HCT116 (cell line): ENCODE results near the gene IRGC. TPM values are rescaled to one million over a fixed set of nuclear protein-coding genes. Genes with fewer than 3 reads are reported as not detected.
A peak's percentile ranks its signal among the peaks of the same experiment; 100 is the strongest.

Experiments used
- ATAC-seq: fragments of 200-7000 bp; cut with Tn5 transposase; 2 replicates; pipeline ENCODE4 v1.9.1; 2020; ENCODE audit warnings: mild to moderate bottlenecking, moderate library complexity
- BruUV-seq: library from RNA; stranded (reverse); fragments of 400-500 nt; replicated peaks from 2 replicates; lab custom pipeline; 2021; lab: Mats Ljungman, UMichigan
- CTCF ChIA-PET: fragments of 300-600 bp; sonication (Branson Sonifier 250); formaldehyde crosslinking; loops from one replicate; lab custom pipeline; 2021; ENCODE audit warnings: antibody characterized with exemption; lab: Charles Lee
- POLR2A ChIA-PET: fragments of 300-600, 350-600 bp; sonication (Branson Sonifier 250); formaldehyde crosslinking; loops from one replicate; lab custom pipeline; 2021; ENCODE audit warnings: antibody characterized with exemption; lab: Charles Lee
- RAD21 ChIA-PET, 2 experiments: fragments of 300-600 bp; sonication (Branson Sonifier 250); formaldehyde crosslinking; loops; one replicate each; lab custom pipeline; 2023; ENCODE audit warnings: low total read pairs in 2 of 2; ENCODE audit not compliant: uncharacterized antibody in 2 of 2, unreplicated experiment in 2 of 2, low non-redundant PET in 1 of 2; lab: Charles Lee
- DNase-seq: peaks from one replicate; pipeline ENCODE4 v3.0.0-alpha.2; 2010; ENCODE audit warnings: low read depth, low spot score
- H2AFZ ChIP-seq: fragments of 200-600 bp; shearing (Covaris generic), sonication (generic); 2 replicates; pipeline ENCODE4 v1.6.1; 2017; ENCODE audit warnings: low read depth, mixed run types, mixed read lengths, antibody characterized with exemption, low read length; ENCODE audit not compliant: poor library complexity, severe bottlenecking
- H3K27ac ChIP-seq: 2 replicates; pipeline ENCODE4 v1.5.1; 2012; ENCODE audit warnings: low read depth, low read length
- H3K27me3 ChIP-seq: fragments of 200-600 bp; sonication (generic); 2 replicates; pipeline ENCODE4 v1.6.1; 2016; ENCODE audit warnings: mixed run types, low read length, mixed read lengths; ENCODE audit not compliant: insufficient read depth
- H3K36me3 ChIP-seq, 2 experiments: fragments of 200-500 bp in 1 of 2; fragments of 200-600 bp in 1 of 2; sonication (Bioruptor generic) in 1 of 2; sonication (generic) in 1 of 2; 2 replicates each; pipeline versions ENCODE4 v1.5.1 to v1.6.1; 2014 to 2016; ENCODE audit warnings: low read length in 2 of 2, inconsistent platforms in 1 of 2, mixed read lengths in 1 of 2, mixed run types in 1 of 2; ENCODE audit not compliant: insufficient read depth in 2 of 2, control insufficient read depth in 1 of 2
- H3K4me1 ChIP-seq, 2 experiments: fragments of 200-600 bp in 1 of 2; sonication (generic) in 1 of 2; 2 replicates each; pipeline versions ENCODE4 v1.5.1 to v1.6.1; 2012 to 2017; ENCODE audit warnings: low read length in 2 of 2, inconsistent platforms in 1 of 2, mild to moderate bottlenecking in 1 of 2, mixed read lengths in 1 of 2, mixed run types in 1 of 2, moderate library complexity in 1 of 2; ENCODE audit not compliant: insufficient read depth in 2 of 2, control insufficient read depth in 1 of 2
- H3K4me2 ChIP-seq: fragments of 200-600 bp; sonication (generic); 2 replicates; pipeline ENCODE4 v1.6.1; 2017; ENCODE audit warnings: mixed run types, low read length, mixed read lengths
- H3K4me3 ChIP-seq, 2 experiments: fragments of 200-600 bp in 1 of 2; sonication (generic) in 1 of 2; replicated peaks in 1 of 2; 2 replicates each; pipeline ENCODE4 v1.5.1; 2011 to 2016; ENCODE audit warnings: low read length in 2 of 2, control low read depth in 1 of 2, low read depth in 1 of 2, mild to moderate bottlenecking in 1 of 2, mixed read lengths in 1 of 2, mixed run types in 1 of 2
- H3K79me2 ChIP-seq: fragments of 200-600 bp; sonication (generic); 2 replicates; pipeline ENCODE4 v1.6.1; 2017; ENCODE audit warnings: mild to moderate bottlenecking, mixed run types, low read length, moderate library complexity, mixed read lengths; ENCODE audit not compliant: insufficient read depth
- H3K9ac ChIP-seq: fragments of 200-600 bp; sonication (generic); 2 replicates; pipeline ENCODE4 v1.6.1; 2016; ENCODE audit warnings: low read length, mixed read lengths
- H3K9me2 ChIP-seq: fragments of 200-600 bp; sonication (generic), shearing (Covaris generic); 2 replicates; pipeline ENCODE4 v1.6.1; 2017; ENCODE audit warnings: mixed run types, mild to moderate bottlenecking, moderate library complexity; ENCODE audit not compliant: insufficient read depth
- H3K9me3 ChIP-seq, 2 experiments: fragments of 200-500 bp in 1 of 2; fragments of 200-600 bp in 1 of 2; sonication (Bioruptor generic) in 1 of 2; sonication (generic) in 1 of 2; 2 replicates each; pipeline ENCODE4 v1.6.1; 2014 to 2017; ENCODE audit warnings: low read length in 2 of 2, mixed read lengths in 2 of 2, inconsistent platforms in 1 of 2, low read depth in 1 of 2, mild to moderate bottlenecking in 1 of 2, mixed run types in 1 of 2, moderate library complexity in 1 of 2; ENCODE audit not compliant: control insufficient read depth in 1 of 2, insufficient read depth in 1 of 2
- H4K20me1 ChIP-seq: fragments of 200-600 bp; sonication (generic), shearing (Covaris generic); 2 replicates; pipeline ENCODE4 v1.6.1; 2017; ENCODE audit warnings: mixed run types, mild to moderate bottlenecking, moderate library complexity; ENCODE audit not compliant: insufficient read depth
- CBX3 ChIP-seq: IDR thresholded peaks from 2 replicates; pipeline ENCODE4 v1.6.1; 2012; ENCODE audit warnings: low read depth
- EGR1 ChIP-seq: IDR thresholded peaks from 2 replicates; pipeline ENCODE4 v1.6.1; 2012; ENCODE audit warnings: low read depth
- ELF1 ChIP-seq: IDR thresholded peaks from 2 replicates; pipeline ENCODE4 v1.6.1; 2012; ENCODE audit warnings: low read depth, borderline replicate concordance
- EZH2 ChIP-seq: fragments of 200-600 bp; sonication (generic); IDR thresholded peaks from 2 replicates; pipeline ENCODE4 v1.6.1; 2017; ENCODE audit warnings: antibody characterized with exemption, mixed run types
- JUND ChIP-seq: IDR thresholded peaks from 2 replicates; pipeline ENCODE4 v1.6.1; 2012
- POLR2A ChIP-seq: IDR thresholded peaks from 2 replicates; pipeline ENCODE4 v1.7.0; 2011; ENCODE audit warnings: borderline replicate concordance; ENCODE audit not compliant: insufficient read depth, insufficient read length; ENCODE audit errors: extremely low read depth
- POLR2AphosphoS5 ChIP-seq: IDR thresholded peaks from 2 replicates; pipeline ENCODE4 v1.6.1; 2011; ENCODE audit warnings: mild to moderate bottlenecking, low read depth, low read length, moderate library complexity
- RAD21 ChIP-seq: IDR thresholded peaks from 2 replicates; pipeline ENCODE4 v1.6.1; 2012; ENCODE audit warnings: low read depth, mild to moderate bottlenecking
- SIN3A ChIP-seq: IDR thresholded peaks from 2 replicates; pipeline ENCODE4 v1.6.1; 2012; ENCODE audit warnings: low read depth
- YY1 ChIP-seq: IDR thresholded peaks from 2 replicates; pipeline ENCODE4 v1.6.1; 2011; ENCODE audit warnings: low read length, low read depth, moderate library complexity, mild to moderate bottlenecking; ENCODE audit not compliant: insufficient replicate concordance; ENCODE audit errors: extremely low read depth
- ZFX ChIP-seq: fragments of 450-650 bp; IDR thresholded peaks from 2 replicates; pipeline ENCODE4 v1.6.1; 2017
- ZNF274 ChIP-seq: fragments of 200-500 bp; sonication (Bioruptor generic); IDR thresholded peaks from 2 replicates; pipeline ENCODE4 v1.6.1; 2014; ENCODE audit warnings: mild to moderate bottlenecking, low read depth, low read length, inconsistent platforms
- intact Hi-C: fragments of 100-400 bp; cut with micrococcal nuclease; formaldehyde crosslinking; loops from 2 replicates; pipeline ENCODE4 v1.10.0; 2022
- total RNA-seq: library from RNA; stranded (reverse); gene quantifications from one replicate; pipeline ENCODE4 v1.2.1, GENCODE V29; 2021; ENCODE audit not compliant: unreplicated experiment
- TF ChIP-seq, protein P1 (sequence below): IDR thresholded peaks from 2 replicates; pipeline ENCODE4 v1.6.1; 2012
- TF ChIP-seq, protein P2 (sequence below), 3 experiments: fragments of 200-600 bp in 1 of 3; sonication (generic) in 1 of 3; IDR thresholded peaks in 2 of 3; conservative IDR thresholded peaks in 1 of 3; 2 replicates each; pipeline ENCODE4 v1.5.1; 2012 to 2017; ENCODE audit warnings: low read depth in 2 of 3, low read length in 2 of 3, antibody characterized with exemption in 1 of 3, borderline replicate concordance in 1 of 3, control low read depth in 1 of 3, mild to moderate bottlenecking in 1 of 3, mixed read lengths in 1 of 3, mixed run types in 1 of 3, moderate library complexity in 1 of 3; ENCODE audit not compliant: insufficient read depth in 1 of 3
- TF ChIP-seq, protein P3 (sequence below): IDR thresholded peaks from 2 replicates; pipeline ENCODE4 v1.6.1; 2012

IRGC gene
- total RNA-seq, 1 experiment from 2014 or later: not detected

DNA sequence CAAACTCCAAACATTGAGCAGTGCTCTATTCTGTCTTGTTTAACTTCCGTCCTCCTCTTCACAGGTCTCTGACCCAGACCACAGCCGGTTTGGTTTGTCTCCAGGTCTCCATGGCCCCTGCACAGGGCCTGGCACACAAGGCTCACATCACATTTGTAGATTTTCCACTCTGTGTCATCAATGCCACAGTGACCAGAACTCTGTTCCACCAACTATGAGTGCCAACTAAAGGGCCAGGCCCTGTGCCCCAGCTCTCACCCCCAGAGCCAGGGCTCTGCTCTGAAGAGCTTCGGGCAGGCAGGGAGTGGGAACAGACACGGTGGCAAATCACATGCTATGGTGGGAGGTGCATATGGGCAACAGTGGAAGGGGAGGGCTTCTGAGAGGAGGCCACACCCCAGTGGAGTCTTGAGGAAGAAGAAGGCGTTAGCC lies 22.9 kb downstream of the IRGC start:
- H3K27me3 ChIP-seq: no peaks in the 10 kb centered on the region
- H3K9me3 ChIP-seq: no peaks in the 10 kb centered on the region
- no TSS peak for BruUV-seq
- DNase-seq (no peak), ATAC-seq (peak; percentile 81)
- intact Hi-C loops: no loop called here
- peaks cover 20 to 26% of the 10 kb centered on the region in 2 experiments for H3K4me1 ChIP-seq
- no peaks in the 10 kb centered on the region for H3K9me2 ChIP-seq
- peak overlapping the region; percentile 11 for H3K4me2 ChIP-seq
- no peaks in the 10 kb centered on the region; the same call in 1 of the 2 replicates for H3K79me2 ChIP-seq
- no peak overlapping the region for H2AFZ ChIP-seq
- H3K27ac ChIP-seq: peak overlapping the region; percentile 43; the same call in 1 of the 2 replicates
- CTCF ChIA-PET: no interaction called here
- RAD21 ChIA-PET: no interaction called here
- no peak for TF ChIP-seq JUND
- TF ChIP-seq YY1: no peak
- no peak for TF ChIP-seq SIN3A
- TF ChIP-seq RAD21: no peak
- TF ChIP-seq, protein P1, sequence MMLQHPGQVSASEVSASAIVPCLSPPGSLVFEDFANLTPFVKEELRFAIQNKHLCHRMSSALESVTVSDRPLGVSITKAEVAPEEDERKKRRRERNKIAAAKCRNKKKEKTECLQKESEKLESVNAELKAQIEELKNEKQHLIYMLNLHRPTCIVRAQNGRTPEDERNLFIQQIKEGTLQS: no peak
- TF ChIP-seq POLR2A: no peak
- TF ChIP-seq, protein P2, sequence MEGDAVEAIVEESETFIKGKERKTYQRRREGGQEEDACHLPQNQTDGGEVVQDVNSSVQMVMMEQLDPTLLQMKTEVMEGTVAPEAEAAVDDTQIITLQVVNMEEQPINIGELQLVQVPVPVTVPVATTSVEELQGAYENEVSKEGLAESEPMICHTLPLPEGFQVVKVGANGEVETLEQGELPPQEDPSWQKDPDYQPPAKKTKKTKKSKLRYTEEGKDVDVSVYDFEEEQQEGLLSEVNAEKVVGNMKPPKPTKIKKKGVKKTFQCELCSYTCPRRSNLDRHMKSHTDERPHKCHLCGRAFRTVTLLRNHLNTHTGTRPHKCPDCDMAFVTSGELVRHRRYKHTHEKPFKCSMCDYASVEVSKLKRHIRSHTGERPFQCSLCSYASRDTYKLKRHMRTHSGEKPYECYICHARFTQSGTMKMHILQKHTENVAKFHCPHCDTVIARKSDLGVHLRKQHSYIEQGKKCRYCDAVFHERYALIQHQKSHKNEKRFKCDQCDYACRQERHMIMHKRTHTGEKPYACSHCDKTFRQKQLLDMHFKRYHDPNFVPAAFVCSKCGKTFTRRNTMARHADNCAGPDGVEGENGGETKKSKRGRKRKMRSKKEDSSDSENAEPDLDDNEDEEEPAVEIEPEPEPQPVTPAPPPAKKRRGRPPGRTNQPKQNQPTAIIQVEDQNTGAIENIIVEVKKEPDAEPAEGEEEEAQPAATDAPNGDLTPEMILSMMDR (IDR thresholded peaks at IDR 0.05 in 2 of 3, conservative IDR thresholded peaks at IDR 0.05 in 1 of 3; ENCODE audit: borderline replicate concordance in 1 of 3, insufficient read depth in 1 of 3, low read depth in 2 of 3, low read length in 2 of 3): no peak
- TF ChIP-seq CBX3: no peak
- no peak for TF ChIP-seq ZNF274
- TF ChIP-seq EGR1: no peak
- no peak for TF ChIP-seq ELF1
- no peak for TF ChIP-seq EZH2
- TF ChIP-seq ZFX: no peak
- no peak for TF ChIP-seq POLR2AphosphoS5
- TF ChIP-seq, protein P3, sequence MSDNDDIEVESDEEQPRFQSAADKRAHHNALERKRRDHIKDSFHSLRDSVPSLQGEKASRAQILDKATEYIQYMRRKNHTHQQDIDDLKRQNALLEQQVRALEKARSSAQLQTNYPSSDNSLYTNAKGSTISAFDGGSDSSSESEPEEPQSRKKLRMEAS: no peak
- 0 out of 2 replicates have a peak overlapping the region, but pooled peaks have one; percentile 49 for H3K9ac ChIP-seq
- no peak overlapping the region for H3K4me3 ChIP-seq
- POLR2A ChIA-PET: no interaction called here
- no peaks in the 10 kb centered on the region for H4K20me1 ChIP-seq
- H3K36me3 ChIP-seq: peaks cover 34 to 64% of the 10 kb centered on the region in 2 experiments
